HG02840 (cell line): ENCODE data around the gene MKI67.

ENCODE experiments used
- ATAC-seq: cut with Tn5 transposase; IDR thresholded peaks from one replicate; pipeline ENCODE4 v1.9.1; 2021; ENCODE audit warnings: mild to moderate bottlenecking, moderate library complexity, moderate number of reproducible peaks; ENCODE audit not compliant: unreplicated experiment, low FRiP score

MKI67 gene

DNA sequence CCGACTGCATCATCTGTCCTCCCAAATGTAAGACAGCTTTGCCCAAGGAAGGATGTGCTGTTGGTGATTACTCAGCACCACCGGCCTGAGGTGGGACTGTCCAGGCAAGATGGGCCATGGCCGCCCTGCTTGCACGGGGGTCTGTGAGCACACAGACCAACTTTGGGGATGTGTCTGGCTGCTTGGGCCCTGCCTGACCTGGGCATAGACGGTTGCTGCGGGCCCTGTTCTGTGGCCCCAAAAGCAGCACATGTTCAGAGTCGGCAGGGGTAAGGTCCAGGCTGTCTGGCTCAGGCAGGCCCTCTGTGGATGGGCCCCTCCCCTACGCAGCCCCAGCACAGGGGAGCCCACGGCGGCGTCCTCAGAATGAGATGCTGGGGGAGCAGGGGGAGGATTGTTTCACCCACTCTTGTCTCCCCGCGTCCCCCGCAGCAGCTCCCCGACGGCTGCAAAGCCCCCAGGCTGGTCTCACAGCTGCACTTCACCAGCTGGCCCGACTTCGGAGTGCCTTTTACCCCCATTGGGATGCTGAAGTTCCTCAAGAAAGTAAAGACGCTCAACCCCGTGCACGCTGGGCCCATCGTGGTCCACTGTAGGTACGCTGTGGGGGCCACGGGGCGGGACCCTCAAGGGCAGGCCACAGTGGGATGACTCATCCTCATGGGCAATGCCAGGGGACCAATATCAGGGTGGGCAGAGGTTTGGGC lies 58.4 kb downstream of the MKI67 start:
- no peak for ATAC-seq

GRCh38 chr10:128066870-128067382 lies 59.3 kb downstream of the MKI67 start:
- no peak for ATAC-seq

- no peak for ATAC-seq
Observed at GRCh38 chr10:128065881-128066534, 60.2 kb downstream of the MKI67 start.

- ATAC-seq = peak; percentile 31
Observed at GRCh38 chr10:128064970-128065580, 61.1 kb downstream of the MKI67 start.

DNA sequence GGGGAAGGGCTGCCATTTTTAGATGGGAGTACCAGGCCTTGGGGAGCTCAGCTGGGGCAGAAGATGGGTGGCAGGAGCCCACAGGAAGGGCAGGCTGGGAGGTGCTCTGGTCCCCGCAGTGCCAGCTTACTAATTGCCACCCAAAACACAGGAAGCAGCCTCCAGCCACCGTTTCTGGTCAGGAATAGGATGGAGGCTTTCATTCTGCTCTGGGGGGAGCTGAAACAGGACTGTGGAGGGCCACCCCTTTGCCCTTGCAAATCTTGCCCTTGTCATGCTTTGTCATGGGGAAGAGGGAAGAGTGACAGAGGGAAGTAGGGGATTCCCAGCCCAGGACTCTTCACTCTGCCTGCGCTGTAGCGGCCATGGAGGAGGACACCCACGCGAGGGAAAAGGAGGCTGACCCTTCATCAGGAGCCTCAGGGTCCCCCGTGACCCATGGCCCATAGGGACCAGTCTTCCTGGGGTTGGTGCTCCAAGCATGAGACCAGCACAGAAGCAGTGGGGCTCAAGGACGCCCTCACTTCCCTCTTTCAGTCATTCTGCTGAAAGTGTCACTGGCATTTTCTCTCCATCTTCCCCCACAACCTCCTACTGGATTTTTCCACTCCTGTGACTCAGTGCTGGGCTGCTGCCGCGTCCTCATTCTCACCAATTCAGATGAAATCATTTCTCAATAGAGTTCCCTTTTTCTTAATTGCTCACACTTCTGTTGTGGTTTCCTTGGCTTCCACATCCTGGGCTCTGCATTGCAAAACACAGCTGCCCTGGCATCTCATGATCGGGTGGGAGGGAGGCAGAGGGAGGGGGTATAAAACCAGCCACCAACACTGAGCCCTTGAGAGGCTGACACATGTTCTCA lies 61.9 kb downstream of the MKI67 start:
- ATAC-seq = peak; percentile 35

DNA sequence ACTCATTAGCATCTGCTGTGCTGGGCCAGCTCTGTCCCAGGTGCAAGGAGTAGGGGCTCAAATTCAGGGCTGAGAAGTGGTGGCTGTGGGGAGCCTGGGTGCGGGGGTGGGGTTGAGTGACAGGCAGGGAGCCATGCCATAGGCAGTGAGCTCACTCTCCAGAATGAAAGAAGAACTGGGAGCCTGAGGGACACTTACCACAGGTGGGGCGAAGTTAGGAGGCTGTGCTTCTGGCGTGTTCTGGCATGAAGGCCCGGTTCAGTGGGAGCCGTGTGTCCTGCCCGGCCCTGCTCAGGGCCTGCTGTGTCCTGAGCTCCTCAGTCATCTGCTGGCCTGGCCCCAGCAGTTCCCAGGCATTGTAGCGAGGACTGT lies 62.5 kb downstream of the MKI67 start:
- ATAC-seq = peak; percentile 34

GRCh38 chr10:128062881-128063563 lies 63.2 kb downstream of the MKI67 start:
- ATAC-seq = peak; percentile 52

- ATAC-seq = no peak
Observed at GRCh38 chr10:128062331-128062880, 63.8 kb downstream of the MKI67 start.

- ATAC-seq = no peak
Observed at GRCh38 chr10:128061306-128062300, 64.6 kb downstream of the MKI67 start.

GRCh38 chr10:128060341-128061250 lies 65.6 kb downstream of the MKI67 start:
- no peak for ATAC-seq

- ATAC-seq = no peak
Observed at GRCh38 chr10:128059982-128060293, 66.3 kb downstream of the MKI67 start.

GRCh38 chr10:128059266-128059981 lies 66.8 kb downstream of the MKI67 start:
- ATAC-seq = no peak

GRCh38 chr10:128058750-128059134 lies 67.5 kb downstream of the MKI67 start:
- no peak for ATAC-seq

DNA sequence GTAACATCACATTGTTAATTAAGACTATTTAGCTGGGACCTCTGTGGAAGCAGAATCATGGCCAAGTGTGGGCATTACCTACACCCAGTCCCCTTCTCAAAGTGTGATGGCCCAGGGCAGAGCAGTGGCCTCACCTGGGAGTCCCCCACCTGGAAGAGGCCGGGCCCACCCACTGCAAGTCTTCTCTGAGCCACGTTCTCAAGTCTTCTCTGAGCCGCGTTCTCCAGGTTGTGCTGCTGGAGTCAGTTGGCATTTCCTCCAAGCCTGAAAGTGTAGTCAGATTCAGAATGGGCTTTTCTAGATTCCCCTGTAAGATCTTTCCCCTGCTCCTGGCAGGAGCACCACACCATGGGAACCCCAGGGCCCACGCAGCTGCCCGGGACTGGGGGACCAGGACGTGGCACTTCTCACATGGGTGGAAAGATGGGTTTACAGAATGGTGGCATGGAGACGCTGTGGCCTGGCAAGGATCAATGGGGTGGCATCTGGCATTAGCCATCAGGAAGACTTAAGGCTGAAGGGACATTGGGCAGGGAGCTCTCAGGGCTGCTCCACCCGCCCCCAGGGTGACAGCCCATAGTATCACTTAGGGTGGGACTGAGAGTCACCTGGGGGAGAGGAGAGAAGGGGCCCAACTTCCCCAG lies 68.0 kb downstream of the MKI67 start:
- ATAC-seq = no peak

- no peak for ATAC-seq
Observed at GRCh38 chr10:128056303-128057050, 69.7 kb downstream of the MKI67 start.
